SU-DHL-6 (cell line): ENCODE results near the gene GABRB1.

Experiments
- H2AFZ ChIP-seq: fragments of 200-600 bp; sonication (generic); 2 replicates; pipeline ENCODE4 v1.6.1; 2014; ENCODE audit warnings: low read depth, mild to moderate bottlenecking, moderate library complexity, mixed read lengths, antibody characterized with exemption, low read length; ENCODE audit not compliant: severe bottlenecking
- H3F3A ChIP-seq: fragments of 200-600 bp; shearing (Covaris generic); 2 replicates; pipeline ENCODE4 v1.6.0; 2016; ENCODE audit warnings: antibody characterized with exemption, mild to moderate bottlenecking; ENCODE audit not compliant: insufficient read depth
- H3K27ac ChIP-seq: fragments of 200-600 bp; sonication (generic); 2 replicates; pipeline ENCODE4 v1.5.1; 2016; ENCODE audit warnings: low read depth, mild to moderate bottlenecking, low read length, moderate library complexity, mixed read lengths
- H3K27me3 ChIP-seq: fragments of 200-600 bp; sonication (generic), shearing (Covaris generic); 2 replicates; pipeline ENCODE4 v1.6.0; 2014; ENCODE audit warnings: mild to moderate bottlenecking, low read length
- H3K36me3 ChIP-seq: fragments of 200-600 bp; sonication (generic); 2 replicates; pipeline ENCODE4 v1.6.1; 2014; ENCODE audit warnings: mild to moderate bottlenecking, low read length, mixed read lengths
- H3K4me2 ChIP-seq: fragments of 300-600, 200-600 bp; shearing (Covaris generic), sonication (generic); 2 replicates; pipeline ENCODE4 v1.6.0; 2014; ENCODE audit warnings: low read length, low read depth, mild to moderate bottlenecking; ENCODE audit not compliant: poor library complexity, severe bottlenecking
- H3K4me3 ChIP-seq: fragments of 200-600 bp; sonication (generic); 2 replicates; pipeline ENCODE4 v1.5.1; 2014; ENCODE audit warnings: antibody characterized with exemption, low read length, mild to moderate bottlenecking, mixed read lengths; ENCODE audit not compliant: insufficient read depth, poor library complexity, severe bottlenecking
- H3K79me2 ChIP-seq: fragments of 200-600 bp; sonication (generic); 2 replicates; pipeline ENCODE4 v1.6.1; 2014; ENCODE audit warnings: mild to moderate bottlenecking, low read length, moderate library complexity; ENCODE audit not compliant: insufficient read depth
- H3K9ac ChIP-seq: fragments of 200-600 bp; sonication (generic); 2 replicates; pipeline ENCODE4 v1.7.0; 2014; ENCODE audit warnings: mild to moderate bottlenecking, low read length
- H3K9me2 ChIP-seq: fragments of 200-600 bp; sonication (generic); replicated peaks from 2 replicates; pipeline ENCODE4 v1.6.1; 2014; ENCODE audit warnings: low read length; ENCODE audit not compliant: insufficient read depth
- H3K9me3 ChIP-seq: fragments of 200-600 bp; sonication (generic); 2 replicates; pipeline ENCODE4 v1.6.1; 2014; ENCODE audit warnings: low read length, mixed read lengths; ENCODE audit not compliant: insufficient read depth
- H4K20me1 ChIP-seq: fragments of 200-600 bp; sonication (generic); 2 replicates; pipeline ENCODE4 v1.6.1; 2014; ENCODE audit warnings: low read depth, mild to moderate bottlenecking, antibody characterized with exemption, low read length, moderate library complexity, mixed read lengths
- EZH2phosphoT487 ChIP-seq: fragments of 200-600 bp; sonication (generic), shearing (Covaris generic); conservative IDR thresholded peaks from 2 replicates; pipeline ENCODE4 v1.6.1; 2018; ENCODE audit warnings: mild to moderate bottlenecking, antibody characterized with exemption, low read length, moderate library complexity, mixed read lengths
- TF ChIP-seq, protein P1 (sequence below): fragments of 200-600 bp; sonication (generic); IDR thresholded peaks from one replicate; pipeline ENCODE4 v1.5.1; 2017; ENCODE audit warnings: antibody characterized with exemption, mild to moderate bottlenecking, low read length, moderate library complexity; ENCODE audit not compliant: insufficient read depth, poor library complexity, severe bottlenecking

GABRB1 gene

DNA sequence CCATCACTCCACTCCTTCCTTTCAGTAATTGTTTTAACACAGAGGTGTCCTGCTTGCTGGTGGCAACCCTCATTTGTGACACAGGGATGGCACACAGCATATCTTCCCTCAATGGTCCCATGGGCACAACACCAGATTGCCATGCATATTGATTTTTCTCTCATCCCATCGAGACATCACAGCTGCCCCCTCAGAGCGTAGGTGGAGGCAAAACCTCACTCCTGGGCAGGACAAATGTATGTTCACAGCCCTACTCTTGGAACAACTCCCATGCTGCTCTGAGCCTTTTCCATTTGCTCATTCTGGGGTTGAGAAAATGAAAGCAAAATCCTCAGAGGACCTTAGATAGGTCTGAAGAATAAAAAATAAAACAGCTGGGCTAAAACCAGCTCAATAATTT, 172.2 kb downstream of the GABRB1 start:
- Histone ChIP-seq H3K9me3 (no peaks in the 10 kb centered on the region), H3K79me2 (no peaks in the 10 kb centered on the region), H2AFZ (no peak overlapping the region), H4K20me1 (no peaks in the 10 kb centered on the region), H3K27me3 (0 out of 2 replicates have a peak, but pooled peaks cover 3% of the 10 kb centered on the region), H3K9ac (no peak overlapping the region), H3K4me2 (no peak overlapping the region), H3K36me3 (no peaks in the 10 kb centered on the region), H3K27ac (no peak overlapping the region), H3K4me3 (no peak overlapping the region), H3K9me2 (no peaks in the 10 kb centered on the region), H3F3A (no peaks in the 10 kb centered on the region)
- no peak for TF ChIP-seq EZH2phosphoT487
- TF ChIP-seq, protein P1, sequence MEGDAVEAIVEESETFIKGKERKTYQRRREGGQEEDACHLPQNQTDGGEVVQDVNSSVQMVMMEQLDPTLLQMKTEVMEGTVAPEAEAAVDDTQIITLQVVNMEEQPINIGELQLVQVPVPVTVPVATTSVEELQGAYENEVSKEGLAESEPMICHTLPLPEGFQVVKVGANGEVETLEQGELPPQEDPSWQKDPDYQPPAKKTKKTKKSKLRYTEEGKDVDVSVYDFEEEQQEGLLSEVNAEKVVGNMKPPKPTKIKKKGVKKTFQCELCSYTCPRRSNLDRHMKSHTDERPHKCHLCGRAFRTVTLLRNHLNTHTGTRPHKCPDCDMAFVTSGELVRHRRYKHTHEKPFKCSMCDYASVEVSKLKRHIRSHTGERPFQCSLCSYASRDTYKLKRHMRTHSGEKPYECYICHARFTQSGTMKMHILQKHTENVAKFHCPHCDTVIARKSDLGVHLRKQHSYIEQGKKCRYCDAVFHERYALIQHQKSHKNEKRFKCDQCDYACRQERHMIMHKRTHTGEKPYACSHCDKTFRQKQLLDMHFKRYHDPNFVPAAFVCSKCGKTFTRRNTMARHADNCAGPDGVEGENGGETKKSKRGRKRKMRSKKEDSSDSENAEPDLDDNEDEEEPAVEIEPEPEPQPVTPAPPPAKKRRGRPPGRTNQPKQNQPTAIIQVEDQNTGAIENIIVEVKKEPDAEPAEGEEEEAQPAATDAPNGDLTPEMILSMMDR: no peak

DNA sequence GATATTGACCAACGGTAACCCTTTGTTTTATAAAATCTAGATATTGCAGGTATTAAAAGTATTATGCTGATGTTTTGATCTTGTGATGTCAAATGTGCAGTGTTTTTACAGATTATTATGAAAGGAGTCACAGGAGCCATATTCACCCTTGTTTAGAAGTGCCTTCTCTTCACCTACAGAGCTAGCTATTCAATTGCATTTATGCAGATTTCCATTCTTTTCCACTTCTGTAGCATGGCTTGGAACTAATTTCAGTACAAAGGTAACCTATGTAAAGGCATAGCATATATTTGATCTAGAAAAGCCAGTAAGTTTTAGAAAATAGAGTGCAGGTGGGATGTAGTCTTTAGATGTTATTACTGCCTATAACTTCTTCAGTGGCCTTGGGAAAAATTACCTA, 176.2 kb downstream of the GABRB1 start:
- H3K36me3 ChIP-seq: no peaks in the 10 kb centered on the region
- 0 out of 2 replicates have a peak, but pooled peaks cover 3% of the 10 kb centered on the region for H3K27me3 ChIP-seq
- H3K9me2 ChIP-seq: no peaks in the 10 kb centered on the region
- H3K27ac ChIP-seq: no peak overlapping the region
- no peaks in the 10 kb centered on the region for H3K9me3 ChIP-seq
- no peak overlapping the region for H3K4me3 ChIP-seq
- no peak overlapping the region for H2AFZ ChIP-seq
- H3F3A ChIP-seq: no peaks in the 10 kb centered on the region
- no peak overlapping the region for H3K9ac ChIP-seq
- H4K20me1 ChIP-seq: no peaks in the 10 kb centered on the region
- TF ChIP-seq EZH2phosphoT487: no peak
- TF ChIP-seq, protein P1: no peak
- no peak overlapping the region for H3K4me2 ChIP-seq
- H3K79me2 ChIP-seq: no peaks in the 10 kb centered on the region

DNA sequence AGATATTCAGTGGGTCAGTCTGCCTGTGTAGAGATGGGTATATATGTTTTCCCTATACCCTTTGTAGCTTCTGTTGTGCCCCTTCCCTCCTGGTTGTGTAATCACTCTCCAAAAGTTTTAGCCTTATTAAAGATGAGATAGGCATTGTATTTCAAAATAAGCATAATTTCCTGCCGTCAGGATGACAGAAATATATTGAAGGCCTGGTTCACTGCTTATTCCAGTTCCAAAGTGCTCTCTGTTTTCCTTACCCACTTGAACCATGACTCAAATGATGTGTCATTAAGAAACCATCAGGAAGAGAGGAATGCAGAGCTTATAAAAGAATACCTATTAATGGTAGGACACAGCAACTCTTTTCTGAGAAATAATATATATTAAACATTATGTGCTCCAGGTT, 178.5 kb downstream of the GABRB1 start:
- Histone ChIP-seq H4K20me1 (no peaks in the 10 kb centered on the region), H3K4me3 (no peak overlapping the region), H3K27ac (no peak overlapping the region), H3K4me2 (no peak overlapping the region), H2AFZ (no peak overlapping the region), H3K79me2 (no peaks in the 10 kb centered on the region), H3K9me3 (no peaks in the 10 kb centered on the region), H3K36me3 (no peaks in the 10 kb centered on the region), H3K9me2 (no peaks in the 10 kb centered on the region), H3K27me3 (0 out of 2 replicates have a peak, but pooled peaks cover 2% of the 10 kb centered on the region), H3F3A (no peaks in the 10 kb centered on the region), H3K9ac (no peak overlapping the region)
- TF ChIP-seq, protein P1: no peak
